RWPE2 (cell line): ENCODE data around the gene PGM5.

ENCODE experiments used
- ATAC-seq: fragments of 200-7000 bp; cut with Tn5 transposase; 3 replicates; pipeline ENCODE4 v1.9.1; 2021; ENCODE audit warnings: low read depth
- DNase-seq: peaks from one replicate; pipeline ENCODE4 v3.0.0-alpha.2; 2020; ENCODE audit warnings: low spot score
- H3K27ac ChIP-seq: fragments of 450-650 bp; 2 replicates; pipeline ENCODE4 v1.5.1; 2017; ENCODE audit warnings: mild to moderate bottlenecking; ENCODE audit not compliant: poor library complexity, severe bottlenecking
- H3K27me3 ChIP-seq: fragments of 250-450 bp; sonication (Bioruptor Pico); 2 replicates; pipeline ENCODE4 v1.5.1; 2021; ENCODE audit warnings: mild to moderate bottlenecking, moderate library complexity; ENCODE audit not compliant: insufficient read depth, poor library complexity, severe bottlenecking
- H3K36me3 ChIP-seq: fragments of 250-450 bp; sonication (Bioruptor Pico); 2 replicates; pipeline ENCODE4 v1.5.1; 2020; ENCODE audit warnings: low read depth, mild to moderate bottlenecking, moderate library complexity
- H3K4me1 ChIP-seq: fragments of 250-450 bp; sonication (Bioruptor Pico); 2 replicates; pipeline ENCODE4 v1.5.1; 2021; ENCODE audit warnings: mild to moderate bottlenecking, moderate library complexity; ENCODE audit not compliant: insufficient read depth, poor library complexity, severe bottlenecking
- H3K4me3 ChIP-seq: fragments of 250-450 bp; sonication (Bioruptor Pico); 2 replicates; pipeline ENCODE4 v1.5.1; 2021; ENCODE audit warnings: mild to moderate bottlenecking, moderate library complexity; ENCODE audit not compliant: severe bottlenecking
- H3K9me3 ChIP-seq: fragments of 250-450 bp; sonication (Bioruptor Pico); 2 replicates; pipeline ENCODE4 v1.5.1; 2021; ENCODE audit warnings: mild to moderate bottlenecking, moderate library complexity; ENCODE audit not compliant: severe bottlenecking
- TF ChIP-seq, protein P1 (sequence below): fragments of 450-650 bp; IDR thresholded peaks from one replicate; pipeline ENCODE4 v1.5.1; 2017; ENCODE audit warnings: mild to moderate bottlenecking, moderate library complexity; ENCODE audit not compliant: poor library complexity, severe bottlenecking

Gene PGM5

DNA sequence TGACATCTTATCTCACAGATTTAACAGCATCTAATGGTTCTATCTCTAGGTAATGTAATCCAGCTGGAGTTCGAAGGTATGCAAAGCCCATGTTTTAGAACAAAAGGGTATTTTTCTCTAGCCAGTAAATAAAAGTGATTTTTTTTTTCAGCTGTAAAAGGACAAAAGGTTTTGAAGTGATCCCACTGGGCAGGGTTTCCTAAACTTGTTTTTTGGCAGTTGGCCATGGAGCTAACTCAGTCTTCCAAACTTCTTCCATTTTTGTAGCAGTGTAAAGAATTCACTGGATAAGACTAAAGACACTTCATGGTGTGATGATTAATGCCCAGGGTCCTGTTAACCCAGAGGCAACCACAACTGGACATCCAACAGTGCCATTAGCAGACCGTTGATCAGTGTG is 120.4 kb downstream of the PGM5 start:
- Histone ChIP-seq H3K4me1 (no peaks in the 10 kb centered on the region), H3K36me3 (no peaks in the 10 kb centered on the region), H3K27ac (no peak overlapping the region), H3K4me3 (no peak overlapping the region), H3K9me3 (no peaks in the 10 kb centered on the region), H3K27me3 (no peaks in the 10 kb centered on the region)
- TF ChIP-seq, protein P1, sequence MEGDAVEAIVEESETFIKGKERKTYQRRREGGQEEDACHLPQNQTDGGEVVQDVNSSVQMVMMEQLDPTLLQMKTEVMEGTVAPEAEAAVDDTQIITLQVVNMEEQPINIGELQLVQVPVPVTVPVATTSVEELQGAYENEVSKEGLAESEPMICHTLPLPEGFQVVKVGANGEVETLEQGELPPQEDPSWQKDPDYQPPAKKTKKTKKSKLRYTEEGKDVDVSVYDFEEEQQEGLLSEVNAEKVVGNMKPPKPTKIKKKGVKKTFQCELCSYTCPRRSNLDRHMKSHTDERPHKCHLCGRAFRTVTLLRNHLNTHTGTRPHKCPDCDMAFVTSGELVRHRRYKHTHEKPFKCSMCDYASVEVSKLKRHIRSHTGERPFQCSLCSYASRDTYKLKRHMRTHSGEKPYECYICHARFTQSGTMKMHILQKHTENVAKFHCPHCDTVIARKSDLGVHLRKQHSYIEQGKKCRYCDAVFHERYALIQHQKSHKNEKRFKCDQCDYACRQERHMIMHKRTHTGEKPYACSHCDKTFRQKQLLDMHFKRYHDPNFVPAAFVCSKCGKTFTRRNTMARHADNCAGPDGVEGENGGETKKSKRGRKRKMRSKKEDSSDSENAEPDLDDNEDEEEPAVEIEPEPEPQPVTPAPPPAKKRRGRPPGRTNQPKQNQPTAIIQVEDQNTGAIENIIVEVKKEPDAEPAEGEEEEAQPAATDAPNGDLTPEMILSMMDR = no peak
- no peak for ATAC-seq
- DNase-seq = no peak

GRCh38 chr9:68480807-68481206 is 124.4 kb downstream of the PGM5 start:
- Histone ChIP-seq H3K27me3 (no peaks in the 10 kb centered on the region), H3K27ac (no peak overlapping the region), H3K9me3 (no peaks in the 10 kb centered on the region), H3K4me3 (no peak overlapping the region), H3K4me1 (no peaks in the 10 kb centered on the region), H3K36me3 (no peaks in the 10 kb centered on the region)
- DNase-seq = no peak
- TF ChIP-seq, protein P1 = no peak
- no peak for ATAC-seq

- Histone ChIP-seq H3K4me3 (no peak overlapping the region), H3K4me1 (no peaks in the 10 kb centered on the region), H3K36me3 (no peaks in the 10 kb centered on the region), H3K27me3 (no peaks in the 10 kb centered on the region), H3K9me3 (no peaks in the 10 kb centered on the region), H3K27ac (no peak overlapping the region)
- no peak for ATAC-seq
- no peak for DNase-seq
- TF ChIP-seq, protein P1 = no peak
Measured at GRCh38 chr9:68482548-68482947, 126.1 kb downstream of the PGM5 start.

GRCh38 chr9:68488126-68488525 is 131.7 kb downstream of the PGM5 start:
- H3K27me3 ChIP-seq = peaks cover 18% of the 10 kb centered on the region
- no peak overlapping the region for H3K4me3 ChIP-seq
- no peaks in the 10 kb centered on the region for H3K36me3 ChIP-seq
- ATAC-seq (no peak), DNase-seq (no peak)
- no peaks in the 10 kb centered on the region for H3K9me3 ChIP-seq
- H3K27ac ChIP-seq = no peak overlapping the region
- H3K4me1 ChIP-seq = no peaks in the 10 kb centered on the region
- TF ChIP-seq, protein P1 = no peak

GRCh38 chr9:68489646-68490045 is 133.2 kb downstream of the PGM5 start:
- TF ChIP-seq, protein P1 = no peak
- Histone ChIP-seq H3K4me1 (no peaks in the 10 kb centered on the region), H3K27ac (no peak overlapping the region), H3K4me3 (no peak overlapping the region), H3K9me3 (no peaks in the 10 kb centered on the region), H3K27me3 (peaks cover 18% of the 10 kb centered on the region), H3K36me3 (no peaks in the 10 kb centered on the region)
- DNase-seq = no peak
- no peak for ATAC-seq
